GM12864 (cell line): ENCODE results near the gene HSPA2.

Experiments
- DNase-seq: peaks from one replicate; pipeline ENCODE4 v3.0.0-alpha.2; 2011; ENCODE audit warnings: low read depth
- H3K4me3 ChIP-seq: 2 replicates; pipeline ENCODE4 v1.5.1; 2011; ENCODE audit warnings: mild to moderate bottlenecking, low read depth, low read length, control low read depth
- CTCF ChIP-seq: IDR thresholded peaks from 2 replicates; pipeline ENCODE4 v1.5.1; 2011; ENCODE audit warnings: low read depth, mild to moderate bottlenecking, moderate library complexity, low read length, control low read depth, inconsistent platforms; ENCODE audit errors: missing control alignments

The HSPA2 gene

GRCh38 chr14:64525354-64525753 is 15.2 kb upstream of the HSPA2 start:
- H3K4me3 ChIP-seq: no peak overlapping the region

GRCh38 chr14:64531567-64531966 is 9.0 kb upstream of the HSPA2 start:
- no peak for TF ChIP-seq CTCF
- no peak for DNase-seq
- H3K4me3 ChIP-seq: no peak overlapping the region

More at GRCh38 chr14:64525354-64525753, 15.2 kb upstream of the HSPA2 start:
- no peak for DNase-seq
- TF ChIP-seq CTCF: no peak

DNA sequence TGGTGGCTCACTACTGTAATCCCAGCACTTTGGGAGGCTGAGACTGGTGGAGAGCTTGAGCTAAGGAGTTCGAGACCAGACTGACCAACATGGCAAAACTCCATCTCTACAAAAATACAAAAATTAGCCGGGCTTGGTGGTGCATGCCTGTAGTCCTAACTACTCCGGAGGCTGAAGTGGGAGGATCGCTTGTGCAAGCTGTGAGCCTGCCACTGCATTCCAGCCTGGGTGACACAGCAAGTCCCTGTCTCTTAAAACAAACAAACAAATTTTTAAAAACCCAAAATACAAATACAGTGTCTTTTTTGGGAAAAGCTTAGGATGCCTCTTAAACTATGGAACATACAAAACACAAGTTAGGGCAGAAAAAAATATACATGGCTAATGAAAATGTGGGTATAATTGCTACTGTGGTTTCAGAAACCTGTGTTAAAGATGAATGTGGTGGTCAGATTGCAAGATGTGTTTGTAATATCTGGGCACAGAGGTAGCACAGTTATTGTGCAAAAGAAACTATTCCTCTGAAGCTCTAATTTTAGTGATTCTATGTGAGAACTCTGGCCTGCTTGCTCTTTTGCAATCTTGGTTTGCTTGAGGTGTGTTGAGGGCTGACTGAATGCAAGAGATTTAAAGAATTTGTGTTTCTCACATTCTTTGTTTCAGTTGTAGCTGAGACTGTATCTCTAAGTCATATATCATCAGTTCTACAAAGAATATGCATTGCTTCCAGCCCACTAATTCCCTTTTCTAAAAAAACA is 3.9 kb upstream of the HSPA2 start:
- DNase-seq: no peak
- no peak overlapping the region for H3K4me3 ChIP-seq
- TF ChIP-seq CTCF: no peak

DNA sequence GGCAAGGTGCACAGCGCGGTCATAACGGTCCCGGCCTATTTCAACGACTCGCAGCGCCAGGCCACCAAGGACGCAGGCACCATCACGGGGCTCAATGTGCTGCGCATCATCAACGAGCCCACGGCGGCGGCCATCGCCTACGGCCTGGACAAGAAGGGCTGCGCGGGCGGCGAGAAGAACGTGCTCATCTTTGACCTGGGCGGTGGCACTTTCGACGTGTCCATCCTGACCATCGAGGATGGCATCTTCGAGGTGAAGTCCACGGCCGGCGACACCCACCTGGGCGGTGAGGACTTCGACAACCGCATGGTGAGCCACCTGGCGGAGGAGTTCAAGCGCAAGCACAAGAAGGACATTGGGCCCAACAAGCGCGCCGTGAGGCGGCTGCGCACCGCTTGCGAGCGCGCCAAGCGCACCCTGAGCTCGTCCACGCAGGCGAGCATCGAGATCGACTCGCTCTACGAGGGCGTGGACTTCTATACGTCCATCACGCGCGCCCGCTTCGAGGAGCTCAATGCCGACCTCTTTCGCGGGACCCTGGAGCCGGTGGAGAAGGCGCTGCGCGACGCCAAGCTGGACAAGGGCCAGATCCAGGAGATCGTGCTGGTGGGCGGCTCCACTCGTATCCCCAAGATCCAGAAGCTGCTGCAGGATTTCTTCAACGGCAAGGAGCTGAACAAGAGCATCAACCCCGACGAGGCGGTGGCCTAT is 875 bp downstream of the HSPA2 start:
- no peak for DNase-seq
- no peak overlapping the region for H3K4me3 ChIP-seq
- TF ChIP-seq CTCF: no peak

DNA sequence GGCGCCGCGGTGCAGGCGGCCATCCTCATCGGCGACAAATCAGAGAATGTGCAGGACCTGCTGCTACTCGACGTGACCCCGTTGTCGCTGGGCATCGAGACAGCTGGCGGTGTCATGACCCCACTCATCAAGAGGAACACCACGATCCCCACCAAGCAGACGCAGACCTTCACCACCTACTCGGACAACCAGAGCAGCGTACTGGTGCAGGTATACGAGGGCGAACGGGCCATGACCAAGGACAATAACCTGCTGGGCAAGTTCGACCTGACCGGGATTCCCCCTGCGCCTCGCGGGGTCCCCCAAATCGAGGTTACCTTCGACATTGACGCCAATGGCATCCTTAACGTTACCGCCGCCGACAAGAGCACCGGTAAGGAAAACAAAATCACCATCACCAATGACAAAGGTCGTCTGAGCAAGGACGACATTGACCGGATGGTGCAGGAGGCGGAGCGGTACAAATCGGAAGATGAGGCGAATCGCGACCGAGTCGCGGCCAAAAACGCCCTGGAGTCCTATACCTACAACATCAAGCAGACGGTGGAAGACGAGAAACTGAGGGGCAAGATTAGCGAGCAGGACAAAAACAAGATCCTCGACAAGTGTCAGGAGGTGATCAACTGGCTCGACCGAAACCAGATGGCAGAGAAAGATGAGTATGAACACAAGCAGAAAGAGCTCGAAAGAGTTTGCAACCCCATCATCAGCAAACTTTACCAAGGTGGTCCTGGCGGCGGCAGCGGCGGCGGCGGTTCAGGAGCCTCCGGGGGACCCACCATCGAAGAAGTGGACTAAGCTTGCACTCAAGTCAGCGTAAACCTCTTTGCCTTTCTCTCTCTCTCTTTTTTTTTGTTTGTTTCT is 1.7 kb downstream of the HSPA2 start:
- DNase-seq: no peak
- H3K4me3 ChIP-seq: no peak overlapping the region
- TF ChIP-seq CTCF: no peak

DNA sequence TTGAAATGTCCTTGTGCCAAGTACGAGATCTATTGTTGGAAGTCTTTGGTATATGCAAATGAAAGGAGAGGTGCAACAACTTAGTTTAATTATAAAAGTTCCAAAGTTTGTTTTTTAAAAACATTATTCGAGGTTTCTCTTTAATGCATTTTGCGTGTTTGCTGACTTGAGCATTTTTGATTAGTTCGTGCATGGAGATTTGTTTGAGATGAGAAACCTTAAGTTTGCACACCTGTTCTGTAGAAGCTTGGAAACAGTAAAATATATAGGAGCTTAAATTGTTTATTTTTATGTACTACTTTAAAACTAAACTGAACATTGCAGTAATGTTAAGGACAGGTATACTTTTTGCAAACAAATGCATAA is 2.3 kb downstream of the HSPA2 start:
- H3K4me3 ChIP-seq: no peak overlapping the region
- no peak for DNase-seq

More for the DNA sequence above, 2.3 kb downstream of the HSPA2 start:
- no peak for TF ChIP-seq CTCF
